Measurements from ENCODE around the gene KRT33B.
"Not testable (repeated sequence)": the region's sequence is repeated elsewhere in the genome, so short reads cannot be mapped to it uniquely, and the experiment has no call there.

The KRT33B gene

GRCh38 chr17:41407226-41407625, 37.6 kb upstream of the KRT33B start:
- no peak overlapping the region for H3K4me3 ChIP-seq (ENCODE audit: low read depth in 1 of 2, low read length in 2 of 2)
- no peak overlapping the region for H3K9ac ChIP-seq (ENCODE audit: low read depth in 1 of 2, low read length in 2 of 2)
- H3K9me3 ChIP-seq (ENCODE audit: control insufficient read depth in 1 of 2, low read length in 2 of 2) = no peaks in the 10 kb centered on the region
- no peak overlapping the region for H3K27ac ChIP-seq (ENCODE audit: low read depth, low read length)
- no peaks in the 10 kb centered on the region for H3K4me1 ChIP-seq (ENCODE audit: control insufficient read depth in 1 of 2, insufficient read depth in 2 of 2, low read length in 2 of 2)
- no peaks in the 10 kb centered on the region for H3K36me3 ChIP-seq (ENCODE audit: control insufficient read depth in 1 of 2, insufficient read depth in 2 of 2, low read length in 2 of 2)
- H3K27me3 ChIP-seq (ENCODE audit: control insufficient read depth in 1 of 2, insufficient read depth in 2 of 2, low read length in 2 of 2) = no peaks in the 10 kb centered on the region

GRCh38 chr17:41406205-41406604, 36.6 kb upstream of the KRT33B start:
- H3K36me3 ChIP-seq (ENCODE audit: control insufficient read depth in 1 of 2, insufficient read depth in 2 of 2, low read length in 2 of 2) = no peaks in the 10 kb centered on the region
- no peak overlapping the region for H3K9ac ChIP-seq (ENCODE audit: low read depth in 1 of 2, low read length in 2 of 2)
- no peak overlapping the region for H3K4me3 ChIP-seq (ENCODE audit: low read depth in 1 of 2, low read length in 2 of 2)
- no peaks in the 10 kb centered on the region for H3K4me1 ChIP-seq (ENCODE audit: control insufficient read depth in 1 of 2, insufficient read depth in 2 of 2, low read length in 2 of 2)
- no peaks in the 10 kb centered on the region for H3K9me3 ChIP-seq (ENCODE audit: control insufficient read depth in 1 of 2, low read length in 2 of 2)
- peaks cover 0 to 2% of the 10 kb centered on the region in 2 donors for H3K27me3 ChIP-seq (ENCODE audit: control insufficient read depth in 1 of 2, insufficient read depth in 2 of 2, low read length in 2 of 2)
- no peak overlapping the region for H3K27ac ChIP-seq (ENCODE audit: low read depth, low read length)

DNA sequence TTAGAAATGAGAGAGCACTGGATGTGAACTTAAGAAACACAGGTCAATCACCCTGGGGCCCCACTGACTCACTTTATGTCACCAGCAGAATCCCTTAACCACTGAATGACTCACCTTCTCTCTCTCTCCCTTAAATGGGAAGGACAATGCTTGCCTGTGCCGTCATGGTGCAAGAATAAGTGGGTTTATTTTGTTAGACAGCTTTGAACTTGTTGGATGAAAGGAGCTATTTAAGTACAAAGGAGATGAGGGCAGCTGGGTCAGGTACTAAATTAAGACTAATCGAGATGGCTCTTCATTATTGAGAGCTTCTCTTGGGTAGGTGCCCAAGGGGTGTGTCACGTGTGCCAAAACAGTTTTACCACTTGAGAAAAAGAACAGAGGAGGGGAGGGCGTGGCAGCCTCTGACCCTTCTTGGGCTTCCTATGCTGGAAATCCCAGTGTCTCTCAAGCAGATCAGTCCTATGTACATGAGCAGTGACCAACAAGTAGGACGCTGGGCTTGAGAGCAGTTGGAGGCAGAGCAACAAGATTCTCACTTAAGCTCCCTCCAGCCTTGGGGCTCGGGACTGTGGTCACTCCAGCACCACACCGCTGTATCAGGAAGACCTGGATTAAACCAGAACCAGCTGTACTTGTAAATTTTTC, 34.5 kb upstream of the KRT33B start:
- H3K36me3 ChIP-seq (ENCODE audit: control insufficient read depth in 1 of 2, insufficient read depth in 2 of 2, low read length in 2 of 2) = no peaks in the 10 kb centered on the region
- no peak overlapping the region for H3K4me3 ChIP-seq (ENCODE audit: low read depth in 1 of 2, low read length in 2 of 2)
- peaks cover 0 to 2% of the 10 kb centered on the region in 2 donors for H3K27me3 ChIP-seq (ENCODE audit: control insufficient read depth in 1 of 2, insufficient read depth in 2 of 2, low read length in 2 of 2)
- H3K4me1 ChIP-seq (ENCODE audit: control insufficient read depth in 1 of 2, insufficient read depth in 2 of 2, low read length in 2 of 2) = no peaks in the 10 kb centered on the region
- H3K27ac ChIP-seq (ENCODE audit: low read depth, low read length) = no peak overlapping the region
- no peaks in the 10 kb centered on the region for H3K9me3 ChIP-seq (ENCODE audit: control insufficient read depth in 1 of 2, low read length in 2 of 2)
- no peak overlapping the region for H3K9ac ChIP-seq (ENCODE audit: low read depth in 1 of 2, low read length in 2 of 2)

GRCh38 chr17:41403404-41404023, 33.9 kb upstream of the KRT33B start:
- Histone ChIP-seq H3K27ac (ENCODE audit: low read depth, low read length) (no peak overlapping the region), H3K4me1 (ENCODE audit: control insufficient read depth in 1 of 2, insufficient read depth in 2 of 2, low read length in 2 of 2) (no peaks in the 10 kb centered on the region), H3K9ac (ENCODE audit: low read depth in 1 of 2, low read length in 2 of 2) (no peak overlapping the region), H3K36me3 (ENCODE audit: control insufficient read depth in 1 of 2, insufficient read depth in 2 of 2, low read length in 2 of 2) (no peaks in the 10 kb centered on the region), H3K27me3 (ENCODE audit: control insufficient read depth in 1 of 2, insufficient read depth in 2 of 2, low read length in 2 of 2) (peaks cover 0 to 2% of the 10 kb centered on the region in 2 donors), H3K9me3 (ENCODE audit: control insufficient read depth in 1 of 2, low read length in 2 of 2) (no peaks in the 10 kb centered on the region), H3K4me3 (ENCODE audit: low read depth in 1 of 2, low read length in 2 of 2) (no peak overlapping the region)

DNA sequence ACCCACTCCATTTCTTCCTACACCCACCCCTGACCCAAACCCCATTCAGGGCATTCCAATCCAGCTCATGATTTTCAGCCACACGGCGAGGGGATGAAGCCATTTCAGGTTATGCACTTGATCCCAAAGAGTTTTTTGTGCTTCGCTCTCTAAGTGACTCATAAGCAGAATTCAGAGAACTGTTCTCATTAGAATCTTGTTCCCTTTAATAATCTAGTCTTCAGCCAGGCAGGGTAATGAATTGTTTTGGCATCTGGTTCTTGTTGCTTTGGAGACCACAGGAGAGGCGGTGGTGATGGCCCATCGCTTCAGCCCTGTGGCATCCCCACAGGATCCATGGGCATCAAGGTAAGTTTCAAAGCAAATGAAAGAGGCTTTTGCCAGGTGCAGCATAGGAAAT, 32.5 kb upstream of the KRT33B start:
- Histone ChIP-seq H3K4me3 (ENCODE audit: low read depth in 1 of 2, low read length in 2 of 2) (no peak overlapping the region), H3K36me3 (ENCODE audit: control insufficient read depth in 1 of 2, insufficient read depth in 2 of 2, low read length in 2 of 2) (no peaks in the 10 kb centered on the region), H3K27me3 (ENCODE audit: control insufficient read depth in 1 of 2, insufficient read depth in 2 of 2, low read length in 2 of 2) (peaks cover 0 to 2% of the 10 kb centered on the region in 2 donors), H3K4me1 (ENCODE audit: control insufficient read depth in 1 of 2, insufficient read depth in 2 of 2, low read length in 2 of 2) (no peaks in the 10 kb centered on the region), H3K9ac (ENCODE audit: low read depth in 1 of 2, low read length in 2 of 2) (no peak overlapping the region), H3K27ac (ENCODE audit: low read depth, low read length) (no peak overlapping the region), H3K9me3 (ENCODE audit: control insufficient read depth in 1 of 2, low read length in 2 of 2) (no peaks in the 10 kb centered on the region)

DNA sequence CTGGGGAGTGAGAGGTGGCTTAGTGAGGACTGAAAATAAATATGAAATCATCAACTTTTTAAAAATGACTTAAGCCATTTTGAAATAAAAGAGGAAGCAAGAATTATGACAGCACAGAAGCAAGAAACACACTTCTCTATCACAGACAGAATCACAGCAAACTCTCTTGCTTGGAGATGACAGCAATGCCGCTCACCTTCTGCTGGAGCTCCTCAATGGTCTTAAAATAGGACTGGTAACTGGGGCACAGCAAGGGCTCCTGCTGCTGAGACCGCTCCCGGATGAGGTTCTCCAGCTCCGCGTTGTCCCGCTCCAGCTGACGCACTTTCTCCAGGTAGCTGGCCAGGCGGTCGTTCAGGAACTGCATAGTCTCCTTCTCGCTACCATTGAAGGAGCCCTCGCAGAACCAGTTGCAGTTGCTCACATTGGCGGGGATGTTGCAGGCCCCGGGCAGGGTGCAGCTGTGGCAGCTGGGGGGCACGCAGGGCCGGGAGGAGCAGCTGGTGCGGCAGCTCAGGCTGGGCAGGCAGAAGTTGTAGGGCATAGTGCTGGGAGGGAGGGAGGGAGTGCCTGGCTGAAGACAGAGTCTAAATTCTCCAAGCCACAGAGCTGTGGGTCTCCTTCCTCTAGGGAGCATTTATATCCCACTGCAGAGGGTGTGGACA, 27.5 kb upstream of the KRT33B start, which contains the start of gene KRT31:
Gene KRT31, minus strand, starts transcription at position 613 of the 665 bp plus-strand sequence. Its CDS starts 69 bp downstream, at position 544.
- Histone ChIP-seq H3K27ac (ENCODE audit: low read depth, low read length) (no peak within 1 kb of the TSS), H3K36me3 (ENCODE audit: control insufficient read depth in 1 of 2, insufficient read depth in 2 of 2, low read length in 2 of 2) (no peaks in the 10 kb centered on the region), H3K4me1 (ENCODE audit: control insufficient read depth in 1 of 2, insufficient read depth in 2 of 2, low read length in 2 of 2) (no peaks in the 10 kb centered on the region), H3K27me3 (ENCODE audit: control insufficient read depth in 1 of 2, insufficient read depth in 2 of 2, low read length in 2 of 2) (peaks cover 0 to 2% of the 10 kb centered on the region in 2 donors), H3K9ac (ENCODE audit: low read depth in 1 of 2, low read length in 2 of 2) (no peak within 1 kb of the TSS), H3K9me3 (ENCODE audit: control insufficient read depth in 1 of 2, low read length in 2 of 2) (no peaks in the 10 kb centered on the region), H3K4me3 (ENCODE audit: low read depth in 1 of 2, low read length in 2 of 2) (no peak within 1 kb of the TSS)

DNA sequence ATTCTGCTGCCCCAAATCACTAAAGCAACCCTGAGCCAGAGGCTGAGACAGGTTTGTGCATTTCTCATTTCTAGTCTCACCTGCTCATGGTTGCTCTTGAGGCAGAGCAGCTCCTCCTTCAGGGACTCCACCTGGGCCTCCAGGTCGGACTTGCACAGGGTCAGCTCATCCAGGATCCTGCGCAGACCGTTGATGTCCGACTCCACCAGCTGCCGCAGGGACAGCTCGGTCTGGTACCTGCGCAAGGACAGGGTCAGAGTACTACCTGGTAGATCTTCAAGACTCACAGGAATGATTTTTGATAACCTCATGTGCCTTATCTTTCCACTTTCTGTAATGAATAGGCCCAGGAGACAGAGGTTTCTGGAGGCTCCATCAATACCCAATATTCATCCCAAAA, 26.7 kb upstream of the KRT33B start:
- H3K36me3 ChIP-seq (ENCODE audit: control insufficient read depth in 1 of 2, insufficient read depth in 2 of 2, low read length in 2 of 2) = no peaks in the 10 kb centered on the region
- no peak overlapping the region for H3K27ac ChIP-seq (ENCODE audit: low read depth, low read length)
- H3K27me3 ChIP-seq (ENCODE audit: control insufficient read depth in 1 of 2, insufficient read depth in 2 of 2, low read length in 2 of 2) = no peaks in the 10 kb centered on the region
- H3K9ac ChIP-seq (ENCODE audit: low read depth in 1 of 2, low read length in 2 of 2) = no peak overlapping the region
- H3K4me1 ChIP-seq (ENCODE audit: control insufficient read depth in 1 of 2, insufficient read depth in 2 of 2, low read length in 2 of 2) = no peaks in the 10 kb centered on the region
- no peaks in the 10 kb centered on the region for H3K9me3 ChIP-seq (ENCODE audit: control insufficient read depth in 1 of 2, low read length in 2 of 2)
- H3K4me3 ChIP-seq (ENCODE audit: low read depth in 1 of 2, low read length in 2 of 2) = no peak overlapping the region

- Histone ChIP-seq H3K27ac (ENCODE audit: low read depth, low read length) (no peak overlapping the region), H3K4me1 (ENCODE audit: control insufficient read depth in 1 of 2, insufficient read depth in 2 of 2, low read length in 2 of 2) (no peaks in the 10 kb centered on the region), H3K9ac (ENCODE audit: low read depth in 1 of 2, low read length in 2 of 2) (no peak overlapping the region), H3K4me3 (ENCODE audit: low read depth in 1 of 2, low read length in 2 of 2) (no peak overlapping the region), H3K27me3 (ENCODE audit: control insufficient read depth in 1 of 2, insufficient read depth in 2 of 2, low read length in 2 of 2) (no peaks in the 10 kb centered on the region), H3K36me3 (ENCODE audit: control insufficient read depth in 1 of 2, insufficient read depth in 2 of 2, low read length in 2 of 2) (no peaks in the 10 kb centered on the region), H3K9me3 (ENCODE audit: control insufficient read depth in 1 of 2, low read length in 2 of 2) (no peaks in the 10 kb centered on the region)
Observed at GRCh38 chr17:41395611-41396010, 26.0 kb upstream of the KRT33B start.

DNA sequence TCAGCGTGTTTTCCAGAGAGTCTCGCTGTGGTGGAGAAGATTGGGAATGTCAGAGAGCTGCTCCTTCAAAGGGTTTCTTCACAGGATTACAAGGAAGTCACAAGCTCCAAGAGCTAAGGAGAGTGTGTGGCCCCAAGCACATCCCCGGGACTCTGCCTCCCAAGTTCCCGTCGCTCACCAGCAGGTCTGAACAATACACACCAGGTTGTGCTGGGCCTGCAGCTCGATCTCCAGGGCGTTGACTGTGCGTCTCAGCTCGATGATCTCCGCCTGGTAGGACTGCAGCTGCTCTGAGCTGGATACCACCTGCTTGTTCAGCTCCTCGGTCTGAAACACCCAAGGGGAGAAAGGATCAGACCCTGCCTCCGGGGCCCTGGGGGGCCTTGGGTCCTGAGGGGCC, 25.4 kb upstream of the KRT33B start:
- not testable (repeated sequence) for H3K36me3 ChIP-seq (ENCODE audit: control insufficient read depth in 1 of 2, insufficient read depth in 2 of 2, low read length in 2 of 2); H3K27ac ChIP-seq (ENCODE audit: low read depth, low read length); H3K4me3 ChIP-seq (ENCODE audit: low read depth in 1 of 2, low read length in 2 of 2); H3K9ac ChIP-seq (ENCODE audit: low read depth in 1 of 2, low read length in 2 of 2); H3K4me1 ChIP-seq (ENCODE audit: control insufficient read depth in 1 of 2, insufficient read depth in 2 of 2, low read length in 2 of 2); H3K9me3 ChIP-seq (ENCODE audit: control insufficient read depth in 1 of 2, low read length in 2 of 2); H3K27me3 ChIP-seq (ENCODE audit: control insufficient read depth in 1 of 2, insufficient read depth in 2 of 2, low read length in 2 of 2)

DNA sequence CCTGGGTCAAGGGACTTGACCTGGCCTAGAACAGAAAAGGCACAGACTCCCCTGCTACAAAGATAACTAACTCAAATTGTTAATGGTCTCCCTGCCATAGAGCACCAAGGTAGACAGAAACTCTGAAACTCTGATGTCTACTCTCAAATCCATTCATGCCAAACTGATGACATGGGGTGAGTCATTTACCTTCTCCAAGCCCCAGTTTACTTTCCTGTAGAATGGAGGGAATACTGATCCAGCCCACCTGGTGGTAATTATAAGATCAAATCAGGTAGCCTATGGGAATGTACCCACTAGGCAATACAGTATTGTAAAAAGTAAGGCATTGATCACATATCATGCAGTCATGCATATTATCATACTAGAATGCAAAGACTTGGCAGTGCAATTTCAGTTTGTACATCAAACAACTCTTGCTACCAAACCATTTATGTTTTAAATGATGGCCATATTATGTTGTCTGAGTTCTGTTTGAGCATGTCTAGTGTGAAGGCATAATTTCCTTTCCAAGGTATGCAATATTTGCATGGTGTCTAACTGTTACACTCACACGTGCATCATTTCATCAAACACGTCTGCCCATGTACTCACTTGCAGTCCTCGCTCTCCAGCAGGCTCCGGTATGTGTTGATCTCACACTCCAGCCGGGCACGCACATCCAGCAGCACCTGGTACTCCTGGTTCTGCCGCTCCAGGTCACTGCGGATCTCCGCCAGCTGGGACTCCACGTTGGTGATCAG, 24.8 kb upstream of the KRT33B start:
- Histone ChIP-seq H3K4me1 (ENCODE audit: control insufficient read depth in 1 of 2, insufficient read depth in 2 of 2, low read length in 2 of 2) (no peaks in the 10 kb centered on the region), H3K36me3 (ENCODE audit: control insufficient read depth in 1 of 2, insufficient read depth in 2 of 2, low read length in 2 of 2) (no peaks in the 10 kb centered on the region), H3K9ac (ENCODE audit: low read depth in 1 of 2, low read length in 2 of 2) (no peak overlapping the region), H3K4me3 (ENCODE audit: low read depth in 1 of 2, low read length in 2 of 2) (no peak overlapping the region), H3K27ac (ENCODE audit: low read depth, low read length) (no peak overlapping the region), H3K9me3 (ENCODE audit: control insufficient read depth in 1 of 2, low read length in 2 of 2) (no peaks in the 10 kb centered on the region), H3K27me3 (ENCODE audit: control insufficient read depth in 1 of 2, insufficient read depth in 2 of 2, low read length in 2 of 2) (no peaks in the 10 kb centered on the region)
